Smooth muscle cell (in vitro differentiated cells): Measurements from ENCODE around the gene SERINC5. TPM values are rescaled to one million over a fixed set of nuclear protein-coding genes. Genes with fewer than 3 reads are reported as not detected.

ENCODE experiments used
- DNase-seq: peaks from one replicate; lab custom pipeline; 2025; ENCODE audit not compliant: unreplicated experiment; lab: John Stamatoyannopoulos, UW
- H2AFZ ChIP-seq: fragments of 200-600 bp; sonication (generic); 2 replicates; pipeline ENCODE4 v1.6.0; 2016; ENCODE audit warnings: antibody characterized with exemption, low read depth, mild to moderate bottlenecking
- H3F3A ChIP-seq: fragments of 200-600 bp; sonication (generic); 2 replicates; pipeline ENCODE4 v1.6.0; 2017; ENCODE audit warnings: antibody characterized with exemption, low read depth
- H3K27ac ChIP-seq: fragments of 200-600 bp; sonication (generic); 2 replicates; pipeline ENCODE4 v1.5.1; 2016; ENCODE audit warnings: low read depth, mild to moderate bottlenecking
- H3K27me3 ChIP-seq: fragments of 200-600 bp; sonication (generic); 2 replicates; pipeline ENCODE4 v1.6.1; 2016; ENCODE audit warnings: low read depth, mild to moderate bottlenecking
- H3K36me3 ChIP-seq: fragments of 200-600 bp; sonication (generic); 2 replicates; pipeline ENCODE4 v1.5.1; 2016; ENCODE audit warnings: low read depth
- H3K4me1 ChIP-seq: fragments of 200-600 bp; sonication (generic); 2 replicates; pipeline ENCODE4 v1.5.1; 2016; ENCODE audit warnings: low read depth
- H3K4me2 ChIP-seq: fragments of 200-600 bp; sonication (generic); 2 replicates; pipeline ENCODE4 v1.6.0; 2016; ENCODE audit warnings: mild to moderate bottlenecking
- H3K4me3 ChIP-seq: fragments of 200-600 bp; sonication (generic); 2 replicates; pipeline ENCODE4 v1.5.1; 2016; ENCODE audit warnings: mild to moderate bottlenecking
- H3K79me2 ChIP-seq: fragments of 200-600 bp; sonication (generic); 2 replicates; pipeline ENCODE4 v1.6.0; 2016; ENCODE audit warnings: low read depth, mild to moderate bottlenecking
- H3K9ac ChIP-seq: fragments of 200-600 bp; sonication (generic); 2 replicates; pipeline ENCODE4 v1.6.0; 2016; ENCODE audit warnings: low read depth
- H3K9me3 ChIP-seq: fragments of 200-600 bp; sonication (generic); replicated peaks from 2 replicates; pipeline ENCODE4 v1.5.1; 2016; ENCODE audit warnings: low read depth
- H4K20me1 ChIP-seq: fragments of 200-600 bp; sonication (generic); 2 replicates; pipeline ENCODE4 v1.6.0; 2016; ENCODE audit warnings: low read depth
- WGBS: methylation state at CpG from one replicate; pipeline ENCODE4 v1.1.7; 2016; ENCODE audit warnings: low lambda C conversion rate; 5-methylcytosine and 5-hydroxymethylcytosine counted together
- polyA plus RNA-seq: library from polyadenylated mRNA; unstranded; fragments of >200 nt; fragmentation: Nextera tagmentation; extraction: Ambion mirVana; gene quantifications from 2 replicates; pipeline ENCODE4 v1.2.1, GENCODE V29; 2016
- total RNA-seq: library from RNA; depleted of rRNA; stranded (reverse); fragments of >200 nt; gene quantifications from 2 replicates; pipeline ENCODE4 v1.2.3, GENCODE V29; 2014
- TF ChIP-seq, protein P1 (sequence below): fragments of 200-600 bp; sonication (generic); IDR thresholded peaks from 2 replicates; pipeline ENCODE4 v1.5.1; 2017; ENCODE audit warnings: borderline replicate concordance, mild to moderate bottlenecking, antibody characterized with exemption; ENCODE audit not compliant: insufficient read depth, poor library complexity, severe bottlenecking

SERINC5 gene
- total and polyA plus RNA-seq, 2 experiments from 2014 or later: 4.5 to 37.0 TPM

DNA sequence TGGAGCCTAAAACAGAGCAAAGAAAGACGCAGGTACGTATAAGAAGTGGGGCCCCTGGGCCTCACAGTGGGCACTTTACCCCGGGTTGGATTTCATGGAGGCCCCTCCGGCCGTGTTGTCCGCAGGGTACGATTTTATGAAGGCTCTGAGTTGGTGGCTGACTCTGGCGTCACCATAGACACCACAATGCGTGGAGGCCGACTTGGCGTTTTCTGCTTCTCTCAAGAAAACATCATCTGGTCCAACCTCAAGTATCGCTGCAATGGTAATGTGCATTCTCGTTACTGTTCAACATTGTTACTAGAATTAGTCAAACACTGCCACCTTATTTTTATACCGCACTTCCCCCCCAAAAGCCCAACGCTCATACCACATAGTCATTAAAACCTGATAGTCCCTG, 173.6 kb downstream of the SERINC5 start:
- Histone ChIP-seq H3F3A (no peaks in the 10 kb centered on the region), H3K9ac (no peak overlapping the region), H3K9me3 (no peaks in the 10 kb centered on the region), H3K4me1 (no peaks in the 10 kb centered on the region), H2AFZ (no peak overlapping the region), H3K27ac (no peak overlapping the region), H3K36me3 (no peaks in the 10 kb centered on the region), H3K4me2 (peak overlapping the region; percentile 57), H3K27me3 (no peaks in the 10 kb centered on the region), H3K79me2 (no peaks in the 10 kb centered on the region), H4K20me1 (no peaks in the 10 kb centered on the region), H3K4me3 (no peak overlapping the region)
- WGBS: 94% methylated on average over 15 of the region's 15 CpGs
- TF ChIP-seq, protein P1, sequence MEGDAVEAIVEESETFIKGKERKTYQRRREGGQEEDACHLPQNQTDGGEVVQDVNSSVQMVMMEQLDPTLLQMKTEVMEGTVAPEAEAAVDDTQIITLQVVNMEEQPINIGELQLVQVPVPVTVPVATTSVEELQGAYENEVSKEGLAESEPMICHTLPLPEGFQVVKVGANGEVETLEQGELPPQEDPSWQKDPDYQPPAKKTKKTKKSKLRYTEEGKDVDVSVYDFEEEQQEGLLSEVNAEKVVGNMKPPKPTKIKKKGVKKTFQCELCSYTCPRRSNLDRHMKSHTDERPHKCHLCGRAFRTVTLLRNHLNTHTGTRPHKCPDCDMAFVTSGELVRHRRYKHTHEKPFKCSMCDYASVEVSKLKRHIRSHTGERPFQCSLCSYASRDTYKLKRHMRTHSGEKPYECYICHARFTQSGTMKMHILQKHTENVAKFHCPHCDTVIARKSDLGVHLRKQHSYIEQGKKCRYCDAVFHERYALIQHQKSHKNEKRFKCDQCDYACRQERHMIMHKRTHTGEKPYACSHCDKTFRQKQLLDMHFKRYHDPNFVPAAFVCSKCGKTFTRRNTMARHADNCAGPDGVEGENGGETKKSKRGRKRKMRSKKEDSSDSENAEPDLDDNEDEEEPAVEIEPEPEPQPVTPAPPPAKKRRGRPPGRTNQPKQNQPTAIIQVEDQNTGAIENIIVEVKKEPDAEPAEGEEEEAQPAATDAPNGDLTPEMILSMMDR: no peak
- no peak for DNase-seq

DNA sequence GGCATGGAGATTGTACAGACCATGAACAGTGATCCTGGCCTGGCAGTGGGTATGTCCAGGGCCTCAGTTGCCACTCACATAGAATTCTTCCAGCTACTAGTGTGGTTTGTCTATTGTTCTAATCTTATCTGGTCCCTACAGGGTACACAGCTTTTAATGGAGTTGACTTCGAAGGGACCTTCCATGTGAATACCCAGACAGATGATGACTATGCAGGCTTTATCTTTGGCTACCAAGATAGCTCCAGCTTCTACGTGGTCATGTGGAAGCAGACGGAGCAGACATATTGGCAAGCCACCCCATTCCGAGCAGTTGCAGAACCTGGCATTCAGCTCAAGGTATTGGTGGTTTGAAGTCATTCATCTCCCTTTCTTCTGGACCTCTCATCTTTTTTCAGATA, 176.9 kb downstream of the SERINC5 start:
- Histone ChIP-seq H3K4me2 (no peak overlapping the region), H3K9ac (no peak overlapping the region), H3K4me3 (no peak overlapping the region), H3K36me3 (no peaks in the 10 kb centered on the region), H4K20me1 (no peaks in the 10 kb centered on the region), H3K27me3 (no peaks in the 10 kb centered on the region), H3K4me1 (no peaks in the 10 kb centered on the region), H2AFZ (no peak overlapping the region), H3K9me3 (no peaks in the 10 kb centered on the region), H3F3A (no peaks in the 10 kb centered on the region), H3K79me2 (no peaks in the 10 kb centered on the region), H3K27ac (no peak overlapping the region)
- no peak for DNase-seq
- TF ChIP-seq, protein P1: no peak
- 72% methylated on average over 4 of the region's 4 CpGs for WGBS

DNA sequence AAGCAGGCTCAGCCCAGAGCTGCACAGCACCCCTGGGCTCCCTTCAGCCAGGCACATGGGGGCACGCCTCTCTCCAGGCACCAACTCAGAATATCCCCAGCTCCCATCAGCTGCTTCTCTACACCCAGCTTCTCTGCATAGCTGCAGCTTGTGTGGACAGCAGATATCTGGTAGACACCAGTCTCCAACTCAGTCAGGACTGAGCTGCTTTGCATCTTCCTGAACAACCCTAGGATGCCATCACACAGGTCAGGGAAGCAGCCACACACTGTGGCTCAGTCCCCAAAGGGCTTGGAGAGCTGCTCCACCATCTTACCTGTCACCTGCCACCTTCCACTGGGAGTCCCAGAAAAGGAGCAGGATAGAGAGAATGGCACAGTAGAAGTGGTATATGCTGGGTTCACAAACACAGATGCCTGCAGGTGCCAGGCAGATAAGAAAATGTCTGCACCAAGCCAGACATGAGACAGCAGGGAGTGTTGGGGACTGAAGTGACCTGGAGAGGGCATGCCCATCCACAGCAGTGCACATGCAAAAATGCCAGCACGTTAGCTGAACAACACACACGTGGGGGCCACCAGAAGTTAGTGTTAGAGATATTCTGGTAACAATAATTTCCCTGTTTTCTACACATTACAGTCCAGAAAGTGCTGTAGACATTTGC, 178.7 kb downstream of the SERINC5 start:
- H3K27ac ChIP-seq: no peak overlapping the region
- DNase-seq: no peak
- no peaks in the 10 kb centered on the region for H3K36me3 ChIP-seq
- no peaks in the 10 kb centered on the region for H3K27me3 ChIP-seq
- no peak overlapping the region for H2AFZ ChIP-seq
- H3K4me2 ChIP-seq: no peak overlapping the region
- no peaks in the 10 kb centered on the region for H3K4me1 ChIP-seq
- no peaks in the 10 kb centered on the region for H3K9me3 ChIP-seq
- no peaks in the 10 kb centered on the region for H4K20me1 ChIP-seq
- no peak overlapping the region for H3K4me3 ChIP-seq
- no peaks in the 10 kb centered on the region for H3F3A ChIP-seq
- 84% methylated on average over 3 of the region's 3 CpGs for WGBS
- H3K79me2 ChIP-seq: no peaks in the 10 kb centered on the region
- TF ChIP-seq, protein P1: no peak
- H3K9ac ChIP-seq: no peak overlapping the region
